ENCODE measurements around the gene CREB5.
A peak's percentile ranks its signal among the peaks of the same experiment; 100 is the strongest.

CREB5 gene

GRCh38 chr7:28800150-28800549 lies 387.8 kb downstream of the CREB5 start:
- H3K4me1 ChIP-seq, result no peaks in the 10 kb centered on the region
- no peaks in the 10 kb centered on the region for H3K36me3 ChIP-seq (replicated peaks)
- no peak overlapping the region for H3K4me3 ChIP-seq
- in situ Hi-C loops (cut with MboI; ENCODE audit: low sequenced_read_pairs), result no loop called here
- H3K9me3 ChIP-seq, result no peaks in the 10 kb centered on the region
- no peak for DNase-seq (ENCODE audit: low spot score in 2 of 2)
- H3K27me3 ChIP-seq (ENCODE audit: low read depth), result 0 out of 2 replicates have a peak, but pooled peaks cover 2% of the 10 kb centered on the region

- Histone ChIP-seq H3K4me3 (no peak overlapping the region), H3K27me3 (ENCODE audit: low read depth) (0 out of 2 replicates have a peak, but pooled peaks cover 2% of the 10 kb centered on the region), H3K36me3 (replicated peaks) (no peaks in the 10 kb centered on the region), H3K9me3 (no peaks in the 10 kb centered on the region), H3K4me1 (no peaks in the 10 kb centered on the region)
- in situ Hi-C loops (cut with MboI; ENCODE audit: low sequenced_read_pairs), result no loop called here
- DNase-seq (ENCODE audit: low spot score in 2 of 2), result no peak
Measured at GRCh38 chr7:28802450-28802849, 390.1 kb downstream of the CREB5 start.

- H3K4me3 ChIP-seq, result no peak overlapping the region
- DNase-seq (ENCODE audit: low spot score in 2 of 2), result no peak
- H3K36me3 ChIP-seq (replicated peaks), result no peaks in the 10 kb centered on the region
- no peaks in the 10 kb centered on the region for H3K4me1 ChIP-seq
- in situ Hi-C loops (cut with MboI; ENCODE audit: low sequenced_read_pairs), result no loop called here
- 0 out of 2 replicates have a peak, but pooled peaks cover 2% of the 10 kb centered on the region for H3K27me3 ChIP-seq (ENCODE audit: low read depth)
- no peaks in the 10 kb centered on the region for H3K9me3 ChIP-seq
Measured at GRCh38 chr7:28804157-28804556, 391.8 kb downstream of the CREB5 start.

- H3K4me3 ChIP-seq, result no peak overlapping the region
- no peaks in the 10 kb centered on the region for H3K36me3 ChIP-seq (replicated peaks)
- 0 out of 2 replicates have a peak, but pooled peaks cover 2% of the 10 kb centered on the region for H3K27me3 ChIP-seq (ENCODE audit: low read depth)
- no peaks in the 10 kb centered on the region for H3K9me3 ChIP-seq
- H3K4me1 ChIP-seq, result no peaks in the 10 kb centered on the region
- no peak for DNase-seq (ENCODE audit: low spot score in 2 of 2)
- in situ Hi-C loops (cut with MboI; ENCODE audit: low sequenced_read_pairs), result no loop called here
Measured at GRCh38 chr7:28804990-28805389, 392.7 kb downstream of the CREB5 start.

- no peaks in the 10 kb centered on the region for H3K36me3 ChIP-seq (replicated peaks)
- no peaks in the 10 kb centered on the region for H3K9me3 ChIP-seq
- no peak for DNase-seq (ENCODE audit: low spot score in 2 of 2)
- in situ Hi-C loops (cut with MboI; ENCODE audit: low sequenced_read_pairs), result no loop called here
- no peak overlapping the region for H3K4me3 ChIP-seq
- 0 out of 2 replicates have a peak, but pooled peaks cover 2% of the 10 kb centered on the region for H3K27me3 ChIP-seq (ENCODE audit: low read depth)
- no peaks in the 10 kb centered on the region for H3K4me1 ChIP-seq
Measured at GRCh38 chr7:28806841-28807240, 394.5 kb downstream of the CREB5 start.

- H3K27me3 ChIP-seq (ENCODE audit: low read depth), result 0 out of 2 replicates have a peak, but pooled peaks cover under 1% of the 10 kb centered on the region
Measured at GRCh38 chr7:28807396-28807994, 395.2 kb downstream of the CREB5 start.

GRCh38 chr7:28808796-28809533 lies 396.6 kb downstream of the CREB5 start:
- in situ Hi-C loops (cut with MboI; ENCODE audit: low sequenced_read_pairs), result no loop called here

More at GRCh38 chr7:28807396-28807994, 395.2 kb downstream of the CREB5 start:
- DNase-seq (ENCODE audit: low spot score in 2 of 2), result no peak
- H3K9me3 ChIP-seq, result no peaks in the 10 kb centered on the region
- H3K4me1 ChIP-seq, result no peaks in the 10 kb centered on the region
- in situ Hi-C loops (cut with MboI; ENCODE audit: low sequenced_read_pairs), result no loop called here
- H3K4me3 ChIP-seq, result no peak overlapping the region
- no peaks in the 10 kb centered on the region for H3K36me3 ChIP-seq (replicated peaks)

GRCh38 chr7:28811008-28811407 lies 398.7 kb downstream of the CREB5 start:
- DNase-seq (ENCODE audit: low spot score in 2 of 2), result no peak
- in situ Hi-C loops (cut with MboI; ENCODE audit: low sequenced_read_pairs), result no loop called here
- H3K4me1 ChIP-seq, result no peaks in the 10 kb centered on the region
- H3K27me3 ChIP-seq (ENCODE audit: low read depth), result no peaks in the 10 kb centered on the region
- H3K4me3 ChIP-seq, result no peak overlapping the region
- no peaks in the 10 kb centered on the region for H3K36me3 ChIP-seq (replicated peaks)
- no peaks in the 10 kb centered on the region for H3K9me3 ChIP-seq

More at GRCh38 chr7:28808796-28809533, 396.6 kb downstream of the CREB5 start:
- DNase-seq (ENCODE audit: low spot score in 2 of 2), result peak in 1 of 2 experiments; percentile 15
- no peaks in the 10 kb centered on the region for H3K36me3 ChIP-seq (replicated peaks)
- H3K27me3 ChIP-seq (ENCODE audit: low read depth), result no peaks in the 10 kb centered on the region
- no peaks in the 10 kb centered on the region for H3K9me3 ChIP-seq
- no peaks in the 10 kb centered on the region for H3K4me1 ChIP-seq
- H3K4me3 ChIP-seq, result no peak overlapping the region

- Histone ChIP-seq H3K27me3 (ENCODE audit: low read depth) (no peaks in the 10 kb centered on the region), H3K4me1 (no peaks in the 10 kb centered on the region)
Measured at GRCh38 chr7:28811701-28812430, 399.5 kb downstream of the CREB5 start.

GRCh38 chr7:28812616-28813015 lies 400.3 kb downstream of the CREB5 start:
- in situ Hi-C loops (cut with MboI; ENCODE audit: low sequenced_read_pairs), result no loop called here
- Histone ChIP-seq H3K4me1 (no peaks in the 10 kb centered on the region), H3K36me3 (replicated peaks) (no peaks in the 10 kb centered on the region)

More at GRCh38 chr7:28811701-28812430, 399.5 kb downstream of the CREB5 start:
- Histone ChIP-seq H3K9me3 (no peaks in the 10 kb centered on the region), H3K4me3 (no peak overlapping the region), H3K36me3 (replicated peaks) (no peaks in the 10 kb centered on the region)
- in situ Hi-C loops (cut with MboI; ENCODE audit: low sequenced_read_pairs), result no loop called here
- DNase-seq (ENCODE audit: low spot score in 2 of 2), result no peak

GRCh38 chr7:28813243-28813962 lies 401.1 kb downstream of the CREB5 start:
- Histone ChIP-seq H3K27me3 (ENCODE audit: low read depth) (no peaks in the 10 kb centered on the region), H3K4me1 (no peaks in the 10 kb centered on the region), H3K9me3 (no peaks in the 10 kb centered on the region), H3K36me3 (replicated peaks) (no peaks in the 10 kb centered on the region), H3K4me3 (no peak overlapping the region)
- in situ Hi-C loops (cut with MboI; ENCODE audit: low sequenced_read_pairs), result no loop called here
- DNase-seq (ENCODE audit: low spot score in 2 of 2), result no peak

More at GRCh38 chr7:28812616-28813015, 400.3 kb downstream of the CREB5 start:
- Histone ChIP-seq H3K4me3 (no peak overlapping the region), H3K27me3 (ENCODE audit: low read depth) (no peaks in the 10 kb centered on the region), H3K9me3 (no peaks in the 10 kb centered on the region)
- DNase-seq (ENCODE audit: low spot score in 2 of 2), result no peak

GRCh38 chr7:28815369-28815927 lies 403.1 kb downstream of the CREB5 start:
- H3K4me3 ChIP-seq, result no peak overlapping the region

GRCh38 chr7:28815928-28816373 lies 403.6 kb downstream of the CREB5 start:
- Histone ChIP-seq H3K36me3 (replicated peaks) (no peaks in the 10 kb centered on the region), H3K9me3 (no peaks in the 10 kb centered on the region), H3K27me3 (ENCODE audit: low read depth) (0 out of 2 replicates have a peak, but pooled peaks cover 3% of the 10 kb centered on the region), H3K4me3 (no peak overlapping the region), H3K4me1 (no peaks in the 10 kb centered on the region)
- DNase-seq (ENCODE audit: low spot score in 2 of 2), result no peak
- in situ Hi-C loops (cut with MboI; ENCODE audit: low sequenced_read_pairs), result no loop called here

More at GRCh38 chr7:28815369-28815927, 403.1 kb downstream of the CREB5 start:
- 0 out of 2 replicates have a peak, but pooled peaks cover 3% of the 10 kb centered on the region for H3K27me3 ChIP-seq (ENCODE audit: low read depth)
- H3K4me1 ChIP-seq, result no peaks in the 10 kb centered on the region
- in situ Hi-C loops (cut with MboI; ENCODE audit: low sequenced_read_pairs), result no loop called here
- H3K36me3 ChIP-seq (replicated peaks), result no peaks in the 10 kb centered on the region
- H3K9me3 ChIP-seq, result no peaks in the 10 kb centered on the region
- DNase-seq (ENCODE audit: low spot score in 2 of 2), result no peak
